Parathyroid adenoma (tissue), 2 donors: Measurements from ENCODE around the gene SPHKAP.

Experiments used
- H2AFZ ChIP-seq: fragments of 300-600 bp; sonication (generic); one replicate; pipeline ENCODE4 v1.7.0; 2017; ENCODE audit warnings: antibody characterized with exemption, mild to moderate bottlenecking
- H3K27ac ChIP-seq: fragments of 300-600 bp; sonication (generic); one replicate; pipeline ENCODE4 v1.7.0; 2017
- H3K27me3 ChIP-seq: fragments of 300-600 bp; sonication (generic); one replicate; pipeline ENCODE4 v1.7.0; 2017; ENCODE audit warnings: low read length; ENCODE audit not compliant: control insufficient read depth, insufficient read depth
- H3K36me3 ChIP-seq: fragments of 300-600 bp; sonication (generic); one replicate; pipeline ENCODE4 v1.7.0; 2017; ENCODE audit warnings: low read length; ENCODE audit not compliant: control insufficient read depth, insufficient read depth
- H3K4me1 ChIP-seq: fragments of 300-600 bp; sonication (generic); one replicate; pipeline ENCODE4 v1.7.0; 2017; ENCODE audit warnings: control low read depth
- H3K4me2 ChIP-seq: fragments of 300-600 bp; sonication (generic); one replicate; pipeline ENCODE4 v1.7.0; 2017; ENCODE audit warnings: low read length
- H3K4me3 ChIP-seq: fragments of 300-600 bp; sonication (generic); one replicate; pipeline ENCODE4 v1.7.0; 2017; ENCODE audit warnings: low read depth, low read length
- H3K79me2 ChIP-seq: fragments of 300-600 bp; sonication (generic); one replicate; pipeline ENCODE4 v1.7.0; 2017; ENCODE audit warnings: control low read depth
- H3K9ac ChIP-seq: fragments of 300-600 bp; sonication (generic); one replicate; pipeline ENCODE4 v1.7.0; 2017; ENCODE audit warnings: mild to moderate bottlenecking
- H3K9me3 ChIP-seq: fragments of 300-600 bp; sonication (generic); one replicate; pipeline ENCODE4 v1.7.0; 2017; ENCODE audit warnings: low read length; ENCODE audit not compliant: control insufficient read depth
- TF ChIP-seq, protein P1 (sequence below): fragments of 300-600 bp; sonication (generic); IDR thresholded peaks from one replicate; pipeline ENCODE4 v1.7.0; 2017; ENCODE audit warnings: antibody characterized with exemption, mild to moderate bottlenecking
- donor health status: primary hyperparathyroidism.

SPHKAP gene

DNA sequence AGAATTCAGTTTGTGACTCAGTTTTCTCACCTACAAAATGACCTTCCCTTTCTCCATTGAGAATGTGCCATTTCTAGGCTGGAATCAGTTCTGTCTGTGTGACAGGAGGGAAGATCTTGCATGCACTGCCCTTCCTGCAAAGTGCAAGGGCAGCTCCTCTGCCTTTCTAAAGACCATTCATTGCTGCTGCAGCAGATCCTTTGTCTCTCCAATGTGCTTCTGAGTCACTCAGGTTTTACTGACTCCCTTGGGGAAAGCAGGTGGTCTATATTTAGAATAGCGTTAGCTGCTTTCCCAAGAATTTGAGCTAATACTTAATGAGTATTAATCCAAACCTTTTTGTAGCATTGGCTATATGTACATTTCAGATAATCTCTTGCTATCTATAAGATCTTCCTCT lies 247.6 kb downstream of the SPHKAP start:
- TF ChIP-seq, protein P1, sequence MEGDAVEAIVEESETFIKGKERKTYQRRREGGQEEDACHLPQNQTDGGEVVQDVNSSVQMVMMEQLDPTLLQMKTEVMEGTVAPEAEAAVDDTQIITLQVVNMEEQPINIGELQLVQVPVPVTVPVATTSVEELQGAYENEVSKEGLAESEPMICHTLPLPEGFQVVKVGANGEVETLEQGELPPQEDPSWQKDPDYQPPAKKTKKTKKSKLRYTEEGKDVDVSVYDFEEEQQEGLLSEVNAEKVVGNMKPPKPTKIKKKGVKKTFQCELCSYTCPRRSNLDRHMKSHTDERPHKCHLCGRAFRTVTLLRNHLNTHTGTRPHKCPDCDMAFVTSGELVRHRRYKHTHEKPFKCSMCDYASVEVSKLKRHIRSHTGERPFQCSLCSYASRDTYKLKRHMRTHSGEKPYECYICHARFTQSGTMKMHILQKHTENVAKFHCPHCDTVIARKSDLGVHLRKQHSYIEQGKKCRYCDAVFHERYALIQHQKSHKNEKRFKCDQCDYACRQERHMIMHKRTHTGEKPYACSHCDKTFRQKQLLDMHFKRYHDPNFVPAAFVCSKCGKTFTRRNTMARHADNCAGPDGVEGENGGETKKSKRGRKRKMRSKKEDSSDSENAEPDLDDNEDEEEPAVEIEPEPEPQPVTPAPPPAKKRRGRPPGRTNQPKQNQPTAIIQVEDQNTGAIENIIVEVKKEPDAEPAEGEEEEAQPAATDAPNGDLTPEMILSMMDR = no peak
- H2AFZ ChIP-seq = no peak overlapping the region

DNA sequence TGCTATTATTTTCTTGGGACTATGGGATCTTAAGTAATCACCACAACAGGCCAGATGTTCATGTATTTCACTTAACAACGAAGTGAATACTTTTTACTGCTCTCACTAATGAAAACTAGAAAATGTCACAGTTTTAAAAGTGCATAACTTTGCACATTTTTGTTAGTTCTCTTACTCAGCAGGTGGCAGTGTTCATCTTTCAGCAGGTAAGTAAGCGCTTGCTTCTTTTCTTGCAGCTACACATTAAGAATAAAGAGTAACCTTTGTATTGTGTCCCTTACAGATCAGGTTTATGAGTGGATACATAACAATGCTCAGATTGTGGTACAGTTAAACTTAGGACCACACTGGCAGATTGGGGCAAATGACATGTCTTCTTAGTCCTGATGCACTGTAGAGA lies 249.1 kb downstream of the SPHKAP start:
- Histone ChIP-seq H3K4me1 (no peaks in the 10 kb centered on the region), H3K27ac (no peak overlapping the region), H3K9ac (no peak overlapping the region), H3K4me2 (no peak overlapping the region), H3K36me3 (no peaks in the 10 kb centered on the region), H3K27me3 (no peaks in the 10 kb centered on the region), H3K79me2 (no peaks in the 10 kb centered on the region), H3K4me3 (no peak overlapping the region), H3K9me3 (no peaks in the 10 kb centered on the region), H2AFZ (no peak overlapping the region)
- TF ChIP-seq, protein P1 = no peak

More for the DNA sequence above, 247.6 kb downstream of the SPHKAP start:
- no peaks in the 10 kb centered on the region for H3K79me2 ChIP-seq
- no peaks in the 10 kb centered on the region for H3K4me1 ChIP-seq
- no peaks in the 10 kb centered on the region for H3K27me3 ChIP-seq
- no peak overlapping the region for H3K9ac ChIP-seq
- H3K4me3 ChIP-seq = no peak overlapping the region
- H3K4me2 ChIP-seq = no peak overlapping the region
- H3K36me3 ChIP-seq = no peaks in the 10 kb centered on the region
- no peaks in the 10 kb centered on the region for H3K9me3 ChIP-seq
- H3K27ac ChIP-seq = no peak overlapping the region

DNA sequence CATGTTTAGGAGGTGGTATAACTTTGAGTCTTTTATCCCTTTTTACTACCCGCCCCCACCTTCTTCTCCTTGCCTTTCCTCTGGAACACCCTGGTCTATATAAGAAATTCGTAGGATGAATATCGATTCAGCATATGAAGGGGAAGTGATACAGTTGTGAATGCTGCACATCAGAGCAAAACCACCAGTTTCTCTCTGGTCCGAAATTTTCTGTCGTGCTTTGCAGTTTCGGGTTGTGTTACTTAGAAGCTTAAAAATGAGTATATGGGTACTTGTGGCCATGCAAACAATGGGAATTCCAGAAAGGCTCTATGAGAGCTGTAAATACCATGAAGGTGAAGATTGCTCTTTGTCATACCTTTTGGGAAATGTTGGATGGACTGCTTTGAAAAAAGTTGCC lies 249.5 kb downstream of the SPHKAP start:
- Histone ChIP-seq H3K4me3 (no peak overlapping the region), H3K9me3 (no peaks in the 10 kb centered on the region), H2AFZ (no peak overlapping the region), H3K4me2 (no peak overlapping the region), H3K4me1 (no peaks in the 10 kb centered on the region), H3K27me3 (no peaks in the 10 kb centered on the region), H3K27ac (no peak overlapping the region), H3K36me3 (no peaks in the 10 kb centered on the region), H3K79me2 (no peaks in the 10 kb centered on the region), H3K9ac (no peak overlapping the region)
- TF ChIP-seq, protein P1 = no peak
